Measurements from ENCODE around the gene USP9X.
"Not testable (repeated sequence)": the region's sequence is repeated elsewhere in the genome, so short reads cannot be mapped to it uniquely, and the experiment has no call there.

USP9X gene

GRCh38 chrX:41198410-41198809, 113.2 kb downstream of the USP9X start:
- no peaks in the 10 kb centered on the region for H3K4me1 ChIP-seq
- H2AFZ ChIP-seq: no peak overlapping the region
- H3K4me3 ChIP-seq (ENCODE audit: low read depth, low read length): no peak overlapping the region
- H3K36me3 ChIP-seq (ENCODE audit: control insufficient read depth, insufficient read depth, low read length): no peaks in the 10 kb centered on the region
- no peak overlapping the region for H3K4me2 ChIP-seq (ENCODE audit: low read length)
- no peak overlapping the region for H3K27ac ChIP-seq
- no peak overlapping the region for H3K9ac ChIP-seq
- TF ChIP-seq CTCF (IDR thresholded peaks at IDR 0.05): no peak
- H3K27me3 ChIP-seq (ENCODE audit: control insufficient read depth, insufficient read depth, low read length): no peaks in the 10 kb centered on the region
- H3K9me3 ChIP-seq (ENCODE audit: control insufficient read depth, low read length): no peaks in the 10 kb centered on the region
- H3K79me2 ChIP-seq: no peaks in the 10 kb centered on the region

GRCh38 chrX:41200785-41201184, 115.5 kb downstream of the USP9X start:
- no peaks in the 10 kb centered on the region for H3K4me1 ChIP-seq
- H2AFZ ChIP-seq: no peak overlapping the region
- no peaks in the 10 kb centered on the region for H3K27me3 ChIP-seq (ENCODE audit: control insufficient read depth, insufficient read depth, low read length)
- H3K9ac ChIP-seq: no peak overlapping the region
- H3K4me2 ChIP-seq (ENCODE audit: low read length): no peak overlapping the region
- H3K79me2 ChIP-seq: no peaks in the 10 kb centered on the region
- H3K9me3 ChIP-seq (ENCODE audit: control insufficient read depth, low read length): no peaks in the 10 kb centered on the region
- no peak for TF ChIP-seq CTCF (IDR thresholded peaks at IDR 0.05)
- H3K4me3 ChIP-seq (ENCODE audit: low read depth, low read length): no peak overlapping the region
- H3K27ac ChIP-seq: no peak overlapping the region
- H3K36me3 ChIP-seq (ENCODE audit: control insufficient read depth, insufficient read depth, low read length): no peaks in the 10 kb centered on the region

- H3K27ac ChIP-seq: no peak overlapping the region
- no peaks in the 10 kb centered on the region for H3K4me1 ChIP-seq
- H3K9ac ChIP-seq: no peak overlapping the region
- H3K4me2 ChIP-seq (ENCODE audit: low read length): no peak overlapping the region
- H3K27me3 ChIP-seq (ENCODE audit: control insufficient read depth, insufficient read depth, low read length): no peaks in the 10 kb centered on the region
- H3K9me3 ChIP-seq (ENCODE audit: control insufficient read depth, low read length): no peaks in the 10 kb centered on the region
- H3K36me3 ChIP-seq (ENCODE audit: control insufficient read depth, insufficient read depth, low read length): no peaks in the 10 kb centered on the region
- no peak overlapping the region for H3K4me3 ChIP-seq (ENCODE audit: low read depth, low read length)
- no peak overlapping the region for H2AFZ ChIP-seq
- H3K79me2 ChIP-seq: no peaks in the 10 kb centered on the region
- TF ChIP-seq CTCF (IDR thresholded peaks at IDR 0.05): no peak
Observed at GRCh38 chrX:41209853-41210252, 124.6 kb downstream of the USP9X start.

GRCh38 chrX:41224605-41225004, 139.4 kb downstream of the USP9X start:
- Histone ChIP-seq H3K27ac (no peak overlapping the region), H3K79me2 (no peaks in the 10 kb centered on the region), H3K36me3 (ENCODE audit: control insufficient read depth, insufficient read depth, low read length) (no peaks in the 10 kb centered on the region), H3K9ac (no peak overlapping the region), H3K4me3 (ENCODE audit: low read depth, low read length) (no peak overlapping the region), H3K4me2 (ENCODE audit: low read length) (no peak overlapping the region), H3K9me3 (ENCODE audit: control insufficient read depth, low read length) (no peaks in the 10 kb centered on the region), H2AFZ (no peak overlapping the region), H3K27me3 (ENCODE audit: control insufficient read depth, insufficient read depth, low read length) (no peaks in the 10 kb centered on the region), H3K4me1 (no peaks in the 10 kb centered on the region)
- no peak for TF ChIP-seq CTCF (IDR thresholded peaks at IDR 0.05)

- H3K27me3 ChIP-seq (ENCODE audit: control insufficient read depth, insufficient read depth, low read length): no peaks in the 10 kb centered on the region
- TF ChIP-seq CTCF (IDR thresholded peaks at IDR 0.05): no peak
- H3K9me3 ChIP-seq (ENCODE audit: control insufficient read depth, low read length): no peaks in the 10 kb centered on the region
- no peaks in the 10 kb centered on the region for H3K36me3 ChIP-seq (ENCODE audit: control insufficient read depth, insufficient read depth, low read length)
- no peak overlapping the region for H3K27ac ChIP-seq
- H3K4me1 ChIP-seq: peaks cover 3% of the 10 kb centered on the region
- H3K4me2 ChIP-seq (ENCODE audit: low read length): no peak overlapping the region
- no peak overlapping the region for H3K4me3 ChIP-seq (ENCODE audit: low read depth, low read length)
- no peaks in the 10 kb centered on the region for H3K79me2 ChIP-seq
- no peak overlapping the region for H3K9ac ChIP-seq
- no peak overlapping the region for H2AFZ ChIP-seq
Observed at GRCh38 chrX:41233988-41234387, 148.7 kb downstream of the USP9X start.

GRCh38 chrX:41234471-41234870, 149.2 kb downstream of the USP9X start:
- H3K4me3 ChIP-seq (ENCODE audit: low read depth, low read length); H3K36me3 ChIP-seq (ENCODE audit: control insufficient read depth, insufficient read depth, low read length): not testable (repeated sequence)

More at GRCh38 chrX:41234471-41234870, 149.2 kb downstream of the USP9X start:
- H3K9ac ChIP-seq; H3K4me1 ChIP-seq; H3K27me3 ChIP-seq (ENCODE audit: control insufficient read depth, insufficient read depth, low read length); H3K79me2 ChIP-seq; H3K9me3 ChIP-seq (ENCODE audit: control insufficient read depth, low read length); H3K27ac ChIP-seq; H3K4me2 ChIP-seq (ENCODE audit: low read length); H2AFZ ChIP-seq: not testable (repeated sequence)
